Lower lobe of right lung (tissue), 2 donors: ENCODE measurements around the gene GPRIN2. TPM values are rescaled to one million over a fixed set of nuclear protein-coding genes. Genes with fewer than 3 reads are reported as not detected.

ENCODE experiments used
- ATAC-seq, 2 donors: fragments of 200-7000 bp; cut with Tn5 transposase; one replicate each; pipeline ENCODE4 v1.9.1; 2020 to 2022; ENCODE audit warnings: mild to moderate bottlenecking in 2 of 2, moderate library complexity in 2 of 2
- DNase-seq: peaks from one replicate; pipeline ENCODE4 v3.0.0-alpha.2; 2020
- H3K27ac ChIP-seq: fragments of 200-600 bp; one replicate; pipeline ENCODE4 v1.8.0; 2022
- H3K27me3 ChIP-seq: fragments of 200-600 bp; one replicate; pipeline ENCODE4 v1.8.0; 2022; ENCODE audit warnings: low read depth
- H3K36me3 ChIP-seq: fragments of 200-600 bp; one replicate; pipeline ENCODE4 v1.8.0; 2022; ENCODE audit warnings: mild to moderate bottlenecking
- H3K4me1 ChIP-seq: fragments of 200-600 bp; one replicate; pipeline ENCODE4 v1.8.0; 2022
- H3K4me3 ChIP-seq: fragments of 200-600 bp; one replicate; pipeline ENCODE4 v1.8.0; 2022; ENCODE audit warnings: mild to moderate bottlenecking
- H3K9me3 ChIP-seq: fragments of 200-600 bp; one replicate; pipeline ENCODE4 v1.8.0; 2022
- CTCF ChIP-seq: fragments of 200-600 bp; IDR thresholded peaks from one replicate; pipeline ENCODE4 v1.8.0; 2022; ENCODE audit warnings: antibody characterized with exemption, mild to moderate bottlenecking
- intact Hi-C: fragments of 100-400 bp; cut with DNase I; formaldehyde crosslinking; loops from one replicate; pipeline ENCODE4 v1.11.0; 2022
- total RNA-seq: library from RNA; stranded (reverse); fragmentation: NEBNext Ultra II Directional; extraction: Animal tissue kit (Norgen Biotek cat#: 25700); gene quantifications from one replicate; pipeline ENCODE4 v1.2.1, GENCODE V29; 2021
- donor health status: DM: no; HTN: yes; CAD: no; lungs with severe emphysema.

The GPRIN2 gene
- total RNA-seq, 1 donor from 2014 or later: 42.1 TPM

GRCh38 chr10:46553238-46554049, 3.0 kb downstream of the GPRIN2 start:
- Histone ChIP-seq H3K4me3 (no peak overlapping the region), H3K27me3 (peaks cover 40% of the 10 kb centered on the region), H3K4me1 (peaks cover 16% of the 10 kb centered on the region), H3K27ac (no peak overlapping the region), H3K9me3 (no peaks in the 10 kb centered on the region), H3K36me3 (peaks cover 12% of the 10 kb centered on the region)
- intact Hi-C loops: no loop called here
- DNase-seq (peak; percentile 43), ATAC-seq (no peak)
- no peak for TF ChIP-seq CTCF

- no peak overlapping the region for H3K27ac ChIP-seq
- H3K36me3 ChIP-seq: peaks cover 12% of the 10 kb centered on the region
- peaks cover 16% of the 10 kb centered on the region for H3K4me1 ChIP-seq
- H3K9me3 ChIP-seq: no peaks in the 10 kb centered on the region
- H3K27me3 ChIP-seq: peaks cover 32% of the 10 kb centered on the region
- DNase-seq (peak; percentile 41), ATAC-seq (no peak)
- no peak for TF ChIP-seq CTCF
- no peak overlapping the region for H3K4me3 ChIP-seq
- intact Hi-C loops: no loop called here
Measured at GRCh38 chr10:46552526-46553237, 3.8 kb downstream of the GPRIN2 start.

DNA sequence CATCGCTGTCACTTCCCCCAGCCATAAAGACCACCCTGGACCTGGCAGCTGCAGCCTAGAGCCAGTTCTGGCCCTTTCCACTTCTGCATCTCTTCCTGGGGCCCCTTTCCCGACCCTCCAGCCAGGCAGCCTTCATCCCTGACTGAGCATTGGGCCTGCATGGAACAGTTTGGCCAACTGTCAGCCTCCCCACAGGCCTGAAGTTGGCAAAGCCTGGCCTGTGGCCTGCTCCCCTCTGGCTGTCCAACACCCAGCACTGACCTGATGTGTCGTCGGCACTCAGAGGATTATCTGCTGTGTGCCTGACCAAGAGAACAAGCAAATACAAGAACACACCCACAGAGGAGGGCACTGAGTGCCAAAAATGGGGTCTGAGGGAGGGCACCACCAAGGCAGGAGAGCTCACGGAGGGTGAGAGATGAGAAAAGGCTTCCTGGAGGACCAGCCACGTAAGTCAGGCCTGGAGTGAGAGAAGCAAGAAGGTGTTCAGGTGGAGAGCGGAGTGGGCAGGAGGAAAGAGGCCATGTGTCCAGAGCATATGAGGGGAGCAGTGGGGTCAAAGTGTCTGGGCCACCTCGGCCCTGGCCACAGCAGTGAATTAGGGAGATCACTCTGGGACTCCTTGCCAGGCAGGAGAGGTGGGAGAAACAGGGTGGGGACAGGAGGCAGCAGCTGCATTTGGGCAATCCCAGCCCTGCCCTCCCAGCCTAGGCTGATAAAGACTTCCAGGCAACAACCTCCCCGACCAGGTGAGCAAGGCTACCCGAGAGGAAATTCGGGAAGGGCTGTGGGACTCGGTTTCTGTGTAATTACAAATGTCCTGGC, 4.5 kb downstream of the GPRIN2 start:
- no peak for ATAC-seq

DNA sequence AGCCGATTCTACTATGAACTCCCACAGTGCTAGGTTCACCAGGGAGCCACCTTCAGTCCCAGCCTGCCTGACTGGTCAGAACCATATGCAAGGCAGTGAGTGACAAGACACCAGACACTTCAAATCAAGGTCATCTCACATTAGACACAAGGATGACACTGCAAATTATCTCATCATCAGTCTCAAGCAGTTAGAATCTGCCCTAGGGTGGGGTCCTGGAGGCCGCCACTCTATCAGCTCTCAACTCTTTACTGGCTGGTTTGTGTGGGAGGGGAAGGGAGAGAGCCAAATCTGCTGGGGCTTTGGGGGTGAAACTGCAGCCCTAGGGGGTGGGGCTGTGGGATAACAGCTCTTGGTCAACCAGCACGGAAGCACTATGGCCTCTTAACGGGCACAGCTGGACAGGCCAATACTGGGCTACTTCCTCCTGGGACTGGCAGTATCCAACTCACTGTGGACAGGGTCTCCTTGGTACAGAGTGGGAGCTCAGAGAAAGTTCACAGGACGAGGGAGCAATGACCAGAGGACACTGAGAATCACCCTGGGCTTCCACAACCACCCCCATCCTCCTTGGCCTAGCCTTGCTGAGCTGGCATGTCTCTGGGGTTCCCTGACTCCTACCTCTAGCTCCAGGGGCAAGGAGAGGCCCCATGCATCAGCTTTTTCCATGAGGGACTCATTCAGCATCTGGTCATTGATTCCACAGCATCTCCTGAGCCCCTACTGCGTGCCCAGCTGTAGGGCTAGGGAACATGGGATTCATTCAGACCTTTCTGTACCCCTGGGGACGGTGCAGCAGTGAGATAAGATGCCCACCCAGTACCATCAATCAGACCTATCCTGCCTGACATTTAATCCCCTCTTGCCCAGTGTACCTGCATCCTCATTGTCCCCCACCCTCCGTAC, 5.4 kb downstream of the GPRIN2 start:
- no peak overlapping the region for H3K4me3 ChIP-seq
- peak; percentile 41 for DNase-seq
- no peak overlapping the region for H3K27ac ChIP-seq

More for the DNA sequence above, 4.5 kb downstream of the GPRIN2 start:
- Histone ChIP-seq H3K9me3 (no peaks in the 10 kb centered on the region), H3K27ac (no peak overlapping the region), H3K4me3 (no peak overlapping the region), H3K27me3 (peaks cover 24% of the 10 kb centered on the region), H3K36me3 (peaks cover 12% of the 10 kb centered on the region), H3K4me1 (peaks cover 24% of the 10 kb centered on the region)
- DNase-seq: peak; percentile 46
- no peak for TF ChIP-seq CTCF
- intact Hi-C loops: no loop called here

More for the DNA sequence above, 5.4 kb downstream of the GPRIN2 start:
- Histone ChIP-seq H3K36me3 (peaks cover 12% of the 10 kb centered on the region), H3K4me1 (peaks cover 27% of the 10 kb centered on the region), H3K27me3 (peaks cover 17% of the 10 kb centered on the region), H3K9me3 (no peaks in the 10 kb centered on the region)
- no peak for ATAC-seq
- intact Hi-C loops: no loop called here
- no peak for TF ChIP-seq CTCF
